GM03348 (cell line): ENCODE results near the gene CLCF1.

ENCODE experiments used
- DNase-seq: peaks from one replicate; pipeline ENCODE4 v3.0.0; 2012; ENCODE audit warnings: low spot score

Gene CLCF1

GRCh38 chr11:67374571-67375281 is 1.3 kb upstream of the CLCF1 start:
- peak; percentile 47 for DNase-seq

- DNase-seq, result peak; percentile 94
Measured at GRCh38 chr11:67373648-67374570, 511 bp upstream of the CLCF1 start.

- DNase-seq, result peak; percentile 69
Measured at GRCh38 chr11:67372321-67372992, 941 bp downstream of the CLCF1 start.

GRCh38 chr11:67371911-67372320 is 1.5 kb downstream of the CLCF1 start:
- DNase-seq, result no peak

GRCh38 chr11:67371189-67371910 is 2.0 kb downstream of the CLCF1 start:
- peak; percentile 83 for DNase-seq

- DNase-seq, result no peak
Measured at GRCh38 chr11:67370351-67371076, 2.9 kb downstream of the CLCF1 start.

GRCh38 chr11:67369801-67370284 is 3.6 kb downstream of the CLCF1 start:
- DNase-seq, result no peak

- DNase-seq, result no peak
Measured at GRCh38 chr11:67369275-67369674, 4.1 kb downstream of the CLCF1 start.

GRCh38 chr11:67368621-67369020 is 4.8 kb downstream of the CLCF1 start:
- no peak for DNase-seq

- no peak for DNase-seq
Measured at GRCh38 chr11:67367761-67368227, 5.6 kb downstream of the CLCF1 start.

- no peak for DNase-seq
Measured at GRCh38 chr11:67366961-67367760, 6.2 kb downstream of the CLCF1 start.

- no peak for DNase-seq
Measured at GRCh38 chr11:67366546-67366945, 6.9 kb downstream of the CLCF1 start.

GRCh38 chr11:67365736-67366444 is 7.5 kb downstream of the CLCF1 start:
- no peak for DNase-seq

- DNase-seq, result no peak
Measured at GRCh38 chr11:67364783-67365722, 8.3 kb downstream of the CLCF1 start.

- no peak for DNase-seq
Measured at GRCh38 chr11:67364169-67364568, 9.2 kb downstream of the CLCF1 start.

GRCh38 chr11:67357831-67358670 is 15.3 kb downstream of the CLCF1 start:
- peak; percentile 27 for DNase-seq

- peak; percentile 79 for DNase-seq
Measured at GRCh38 chr11:67356864-67357561, 16.4 kb downstream of the CLCF1 start.
